Measurements from ENCODE around the gene FAS.
"Not testable (repeated sequence)": the region's sequence is repeated elsewhere in the genome, so short reads cannot be mapped to it uniquely, and the experiment has no call there.

FAS gene

GRCh38 chr10:88992921-88993524, 2.4 kb downstream of the FAS start:
- DNase-seq (ENCODE audit: low read depth, low spot score) = no peak

GRCh38 chr10:88994019-88994418, 3.4 kb downstream of the FAS start:
- DNase-seq (ENCODE audit: low read depth, low spot score) = no peak

- no peak for DNase-seq (ENCODE audit: low read depth, low spot score)
Measured at GRCh38 chr10:88995156-88995876, 4.7 kb downstream of the FAS start.

GRCh38 chr10:88996927-88997326, 6.3 kb downstream of the FAS start:
- DNase-seq (ENCODE audit: low read depth, low spot score) = no peak

- no peak for DNase-seq (ENCODE audit: low read depth, low spot score)
Measured at GRCh38 chr10:88999625-89000024, 9.0 kb downstream of the FAS start.

- no peak for DNase-seq (ENCODE audit: low read depth, low spot score)
Measured at GRCh38 chr10:89001024-89001728, 10.6 kb downstream of the FAS start.

GRCh38 chr10:89001729-89002072, 11.1 kb downstream of the FAS start:
- DNase-seq (ENCODE audit: low read depth, low spot score) = no peak

GRCh38 chr10:89002226-89002978, 11.8 kb downstream of the FAS start:
- DNase-seq (ENCODE audit: low read depth, low spot score) = no peak

- DNase-seq (ENCODE audit: low read depth, low spot score) = no peak
Measured at GRCh38 chr10:89003344-89003743, 12.7 kb downstream of the FAS start.

GRCh38 chr10:89007129-89007893, 16.7 kb downstream of the FAS start:
- DNase-seq (ENCODE audit: low read depth, low spot score) = no peak

GRCh38 chr10:89018700-89019346, 28.2 kb downstream of the FAS start:
- not testable (repeated sequence) for DNase-seq (ENCODE audit: low read depth, low spot score)

- DNase-seq (ENCODE audit: low read depth, low spot score) = no peak
Measured at GRCh38 chr10:89019569-89020327, 29.1 kb downstream of the FAS start.

GRCh38 chr10:89021526-89021925, 30.9 kb downstream of the FAS start:
- DNase-seq (ENCODE audit: low read depth, low spot score) = not testable (repeated sequence)

- no peak for DNase-seq (ENCODE audit: low read depth, low spot score)
Measured at GRCh38 chr10:89022734-89023133, 32.1 kb downstream of the FAS start.

GRCh38 chr10:89025453-89025852, 34.9 kb downstream of the FAS start:
- DNase-seq (ENCODE audit: low read depth, low spot score) = no peak

GRCh38 chr10:89029181-89029580, 38.6 kb downstream of the FAS start:
- DNase-seq (ENCODE audit: low read depth, low spot score) = no peak

GRCh38 chr10:89029785-89030437, 39.3 kb downstream of the FAS start:
- peak; percentile 54 for DNase-seq (ENCODE audit: low read depth, low spot score)

- no peak for DNase-seq (ENCODE audit: low read depth, low spot score)
Measured at GRCh38 chr10:89030791-89031190, 40.2 kb downstream of the FAS start.

GRCh38 chr10:89032141-89032891, 41.7 kb downstream of the FAS start:
- peak; percentile 8 for DNase-seq (ENCODE audit: low read depth, low spot score)
